NCI-H82 treated with DMSO at 0.1 percent for 48 hours (cell line): Measurements from ENCODE around the gene PSMB11.
"Not testable (repeated sequence)": the region's sequence is repeated elsewhere in the genome, so short reads cannot be mapped to it uniquely, and the experiment has no call there.

ENCODE experiments used
- DNase-seq: peaks from one replicate; lab custom pipeline; 2025; ENCODE audit not compliant: unreplicated experiment; lab: John Stamatoyannopoulos, UW

PSMB11 gene

DNA sequence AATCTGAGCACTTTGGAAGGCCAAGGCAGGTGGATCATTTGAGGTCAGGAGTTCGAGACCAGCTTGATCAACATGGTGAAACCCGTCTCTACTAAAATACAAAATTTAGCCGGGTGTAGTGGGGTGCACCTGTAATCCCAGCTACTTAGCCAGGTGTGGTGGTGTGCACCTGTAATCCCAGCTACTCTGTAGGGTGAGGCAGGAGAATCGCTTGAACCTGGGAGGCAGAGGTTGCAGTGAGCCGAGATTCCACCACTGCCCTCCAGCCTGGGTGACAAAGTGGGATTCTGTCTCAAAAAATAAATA lies 28.3 kb upstream of the PSMB11 start:
- DNase-seq: not testable (repeated sequence)

DNA sequence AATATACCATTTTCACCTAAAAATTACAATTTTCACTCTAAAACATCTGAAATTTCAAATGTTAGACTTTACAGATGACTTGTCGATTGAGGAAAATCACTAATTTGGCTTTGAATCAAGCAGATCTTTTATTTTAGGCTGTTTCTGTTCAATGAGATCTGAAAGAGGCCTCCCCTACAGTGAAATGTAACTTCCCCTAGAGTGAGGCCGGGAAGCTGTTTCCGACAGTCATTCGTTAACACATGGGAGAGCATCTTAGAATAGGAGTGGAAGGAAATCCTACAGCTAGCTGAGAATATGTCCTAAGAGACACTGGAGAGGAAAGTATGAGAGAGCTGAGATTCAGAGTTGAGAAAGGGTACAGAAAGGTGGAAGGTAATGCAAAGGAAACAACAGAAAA lies 26.4 kb upstream of the PSMB11 start:
- no peak for DNase-seq

DNA sequence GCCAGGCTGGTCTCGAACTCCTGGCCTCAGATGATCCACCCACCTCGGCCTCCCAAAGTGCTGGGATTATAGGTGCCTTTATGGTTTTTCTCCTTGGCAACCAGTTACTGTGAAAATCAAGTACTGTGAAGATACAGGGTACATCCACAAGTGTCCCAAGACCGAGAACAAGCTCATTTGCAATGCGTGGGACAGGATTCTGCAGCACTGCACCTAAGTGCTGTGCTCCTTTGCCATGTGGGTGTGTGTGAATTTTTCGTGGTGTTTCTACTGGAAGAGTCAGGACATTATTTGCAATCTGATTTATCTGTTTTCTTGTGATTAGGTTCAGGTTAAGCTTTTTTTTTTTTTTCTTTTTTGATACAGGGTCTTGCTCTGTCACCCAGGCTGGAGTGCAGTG lies 24.9 kb upstream of the PSMB11 start:
- DNase-seq: no peak

DNA sequence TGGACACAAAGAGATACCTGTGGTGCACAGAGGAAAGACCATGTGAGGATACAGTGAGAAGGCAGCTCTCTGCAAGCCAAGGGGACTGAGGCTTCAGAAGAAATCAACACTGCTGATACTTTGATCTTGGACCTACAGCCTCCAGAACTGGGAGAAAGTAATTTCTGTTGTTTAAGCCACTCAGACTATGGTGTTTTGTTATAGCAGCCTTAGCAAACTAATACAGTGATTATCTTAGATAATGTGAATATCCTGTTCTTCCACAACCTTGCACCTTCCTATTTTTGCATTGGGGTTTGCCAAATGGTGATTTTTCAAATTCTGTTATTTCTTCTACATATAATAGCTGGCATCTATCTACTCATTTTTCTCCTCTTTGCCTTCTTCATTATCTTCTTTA lies 23.9 kb upstream of the PSMB11 start:
- DNase-seq: no peak

DNA sequence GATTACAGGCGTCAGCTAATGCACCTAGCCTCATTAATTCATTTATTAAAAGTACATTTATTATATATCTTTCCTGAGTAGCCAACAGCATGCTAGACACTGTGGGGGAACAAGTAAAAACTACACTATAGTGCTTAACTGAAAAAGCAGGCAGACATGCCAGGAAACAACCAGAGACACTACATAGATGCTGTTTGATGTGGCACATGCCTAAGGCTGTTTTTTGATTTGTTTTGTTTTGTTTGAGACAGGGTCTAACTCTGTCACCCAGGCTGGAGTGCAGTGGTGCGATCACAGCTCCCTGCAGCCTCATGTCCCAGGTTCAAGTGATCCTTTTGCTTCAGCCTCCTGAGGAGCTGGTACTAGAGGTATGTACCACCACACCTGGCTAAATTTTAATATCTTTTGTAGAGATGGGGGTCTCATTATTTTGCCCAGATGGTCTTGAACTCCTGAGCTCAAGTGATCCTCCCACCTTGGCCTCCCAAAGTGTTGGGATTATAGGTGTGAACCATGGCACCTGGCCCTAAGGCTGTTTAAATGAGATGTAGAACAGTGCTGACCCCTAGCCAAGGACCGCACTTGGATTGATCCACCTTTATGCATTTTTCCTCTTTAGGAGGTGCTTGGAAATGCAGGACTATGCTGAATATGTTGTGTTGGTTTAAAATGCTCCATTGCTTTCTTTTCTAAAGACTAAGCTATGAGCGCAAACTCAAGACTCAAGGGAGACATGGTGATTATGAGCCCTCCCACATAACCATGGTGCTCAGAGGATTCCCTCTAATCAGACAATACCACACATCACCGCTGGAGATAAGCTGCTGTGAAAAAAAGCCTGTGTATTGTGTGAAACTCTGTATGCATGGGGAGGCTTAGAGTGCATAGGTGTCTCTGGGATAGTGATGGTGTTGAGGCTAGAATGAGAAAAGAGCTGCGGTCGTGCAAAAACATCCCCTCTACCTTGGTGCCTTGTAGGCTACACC lies 21.6 kb upstream of the PSMB11 start:
- peak; percentile 25 for DNase-seq

- no peak for DNase-seq
Measured at GRCh38 chr14:23021434-23021833, 20.6 kb upstream of the PSMB11 start.

- no peak for DNase-seq
Measured at GRCh38 chr14:23021889-23022442, 20.0 kb upstream of the PSMB11 start.

- DNase-seq: peak; percentile 91
Measured at GRCh38 chr14:23023022-23023794, 18.8 kb upstream of the PSMB11 start.

- DNase-seq: no peak
Measured at GRCh38 chr14:23023795-23024152, 18.2 kb upstream of the PSMB11 start.

GRCh38 chr14:23024612-23025075 lies 17.4 kb upstream of the PSMB11 start:
- DNase-seq: peak; percentile 97

DNA sequence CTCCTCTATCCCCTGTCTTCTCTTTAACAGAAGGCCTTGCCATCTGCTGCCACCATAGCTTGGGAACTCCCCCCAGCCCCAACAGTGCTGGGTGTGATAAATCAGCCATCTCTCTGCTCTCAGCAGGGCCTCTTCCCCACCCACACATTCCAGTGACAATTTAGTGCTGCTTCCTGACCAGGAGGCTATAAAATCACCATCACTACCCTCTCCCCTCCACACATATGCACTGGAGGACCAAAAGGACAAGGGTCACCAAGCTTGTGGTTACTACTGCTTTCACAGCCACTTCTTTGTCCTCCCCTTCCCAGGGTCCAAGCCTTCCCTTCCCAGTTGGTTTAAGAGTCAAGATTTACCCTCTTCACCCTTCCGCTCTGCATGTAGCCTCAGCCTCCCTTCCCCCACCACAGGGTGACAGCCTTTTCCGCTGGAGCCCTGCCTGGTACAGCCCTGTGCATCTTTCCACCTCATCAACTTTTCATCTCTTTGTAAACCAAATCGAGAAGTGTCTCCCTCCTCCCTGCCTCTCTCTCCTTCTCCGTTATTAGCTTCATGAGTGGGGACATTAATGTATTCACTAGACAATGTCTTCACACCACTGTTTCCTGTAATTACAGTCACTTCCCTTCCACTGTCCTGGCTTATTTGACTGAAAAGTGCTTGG lies 16.7 kb upstream of the PSMB11 start:
- DNase-seq: peak; percentile 93

DNA sequence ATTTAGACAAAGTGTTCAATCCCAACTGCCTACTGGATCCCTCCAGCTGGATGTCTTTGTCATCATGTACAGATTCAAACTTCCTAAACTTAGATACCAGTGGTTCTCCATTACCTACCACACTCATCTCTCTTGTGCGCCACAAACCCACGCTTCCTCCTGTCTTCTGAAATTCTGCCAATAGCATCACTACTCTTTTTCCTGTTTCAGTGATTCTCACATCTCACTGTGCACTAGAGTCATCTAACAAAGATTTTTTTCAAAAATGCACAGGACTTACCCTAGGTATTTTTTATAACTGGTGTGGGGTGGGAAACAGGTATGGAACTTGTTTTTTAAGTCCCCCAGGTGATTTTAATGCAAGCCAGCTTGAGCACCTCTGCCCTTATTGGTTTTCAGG lies 13.2 kb upstream of the PSMB11 start:
- no peak for DNase-seq

- no peak for DNase-seq
Measured at GRCh38 chr14:23030936-23031335, 11.1 kb upstream of the PSMB11 start.

DNA sequence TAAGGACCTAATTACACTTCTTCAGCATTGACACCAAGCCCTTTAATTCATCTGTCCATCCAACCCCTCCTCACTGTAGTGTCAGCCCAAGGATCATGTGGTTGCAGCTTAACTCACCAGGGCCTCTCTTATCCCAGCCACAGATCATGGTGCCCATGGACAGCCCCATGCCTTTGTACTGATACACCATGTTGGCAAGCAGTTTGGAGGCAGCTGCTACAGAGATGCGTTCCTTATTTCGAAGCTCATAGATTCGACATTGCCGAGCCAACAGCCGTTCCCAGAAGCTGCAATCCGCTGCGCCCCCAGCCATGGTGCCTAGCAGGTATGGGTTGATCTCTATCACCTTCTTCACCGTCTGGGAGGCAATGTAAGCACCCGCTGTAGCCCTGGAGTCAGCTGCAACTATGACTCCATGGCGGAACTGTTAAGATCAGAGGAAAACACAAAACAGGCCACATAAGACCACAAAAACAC lies 8.7 kb upstream of the PSMB11 start:
- DNase-seq: no peak

DNA sequence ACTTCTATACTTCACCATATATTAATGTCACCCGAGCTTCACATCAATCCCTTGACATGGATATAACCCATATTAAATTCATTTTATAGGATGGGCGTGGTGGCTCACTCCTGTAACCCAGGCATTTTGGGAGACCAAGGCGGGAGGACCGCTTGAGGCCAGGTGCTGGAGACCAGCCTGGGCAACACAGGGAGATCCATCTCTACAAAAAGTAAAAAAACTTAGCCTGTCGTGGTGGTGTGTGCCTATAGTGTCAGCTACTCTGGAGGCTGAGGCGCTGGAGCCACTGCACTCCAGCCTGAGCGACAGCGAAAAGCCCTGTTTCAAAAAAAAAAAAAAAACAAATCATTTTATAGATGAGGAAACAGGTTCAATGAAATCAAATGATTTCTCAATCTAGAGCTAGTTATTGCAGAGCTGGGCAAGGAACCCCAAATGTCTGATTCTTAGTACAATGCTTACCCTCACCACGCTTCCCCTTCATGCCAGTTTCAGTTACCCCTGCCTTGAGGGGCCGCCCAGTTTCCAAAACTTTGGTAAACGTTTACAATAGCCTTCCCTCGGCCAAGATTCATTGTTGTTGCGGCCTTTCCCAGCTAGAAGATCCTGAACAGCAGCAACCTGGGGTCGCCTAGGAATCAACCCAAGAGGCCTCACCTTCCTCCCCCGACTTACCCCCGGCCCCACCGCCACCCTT lies 8.1 kb upstream of the PSMB11 start:
- DNase-seq: no peak

DNA sequence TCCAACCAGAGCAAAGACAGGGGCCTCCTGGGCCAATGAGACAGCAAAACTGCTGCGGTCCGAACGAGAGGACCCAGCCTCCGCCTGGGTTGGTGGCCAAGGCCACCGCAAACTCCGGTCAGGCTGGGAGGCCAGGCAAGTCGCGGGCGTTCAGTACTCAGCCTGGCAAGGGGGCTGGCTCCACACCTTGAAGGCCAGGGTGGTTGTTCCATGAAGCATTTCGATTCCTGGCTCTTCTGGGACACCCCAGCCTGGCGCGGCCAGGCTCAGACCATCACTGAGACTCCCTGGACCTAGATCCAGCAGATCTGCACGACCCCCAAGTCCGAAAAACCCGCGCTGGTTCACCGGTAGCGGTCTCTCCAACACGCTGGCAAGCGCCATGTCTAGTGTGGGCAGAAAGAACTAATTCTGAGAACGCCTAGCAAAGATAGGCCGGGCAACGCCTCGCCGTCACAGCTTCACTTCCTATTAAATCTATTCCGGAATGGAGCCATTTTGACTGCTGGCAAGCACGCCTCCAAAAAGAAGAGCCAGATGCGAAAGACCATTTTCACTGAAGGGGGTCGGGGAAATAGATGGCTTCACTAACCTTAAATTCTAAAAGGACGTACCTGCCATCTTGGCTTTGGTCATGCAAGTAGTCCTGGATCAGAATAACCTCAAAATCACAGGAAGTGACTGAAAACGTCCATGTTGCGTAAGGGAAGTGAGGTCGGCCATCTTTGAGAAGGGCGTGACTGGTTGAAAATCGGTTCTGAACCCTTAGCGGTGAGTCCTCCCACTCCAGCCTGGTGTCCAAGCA lies 7.3 kb upstream of the PSMB11 start, which contains the start of gene PSMB5:
PSMB5 (minus strand) TSS at position 403 of the 805 bp plus-strand sequence; CDS start at position 384, 19 bp downstream.
- DNase-seq: no peak

GRCh38 chr14:23035303-23036144 lies 6.5 kb upstream of the PSMB11 start:
- DNase-seq: no peak

GRCh38 chr14:23040100-23040499 lies 1.9 kb upstream of the PSMB11 start:
- no peak for DNase-seq

DNA sequence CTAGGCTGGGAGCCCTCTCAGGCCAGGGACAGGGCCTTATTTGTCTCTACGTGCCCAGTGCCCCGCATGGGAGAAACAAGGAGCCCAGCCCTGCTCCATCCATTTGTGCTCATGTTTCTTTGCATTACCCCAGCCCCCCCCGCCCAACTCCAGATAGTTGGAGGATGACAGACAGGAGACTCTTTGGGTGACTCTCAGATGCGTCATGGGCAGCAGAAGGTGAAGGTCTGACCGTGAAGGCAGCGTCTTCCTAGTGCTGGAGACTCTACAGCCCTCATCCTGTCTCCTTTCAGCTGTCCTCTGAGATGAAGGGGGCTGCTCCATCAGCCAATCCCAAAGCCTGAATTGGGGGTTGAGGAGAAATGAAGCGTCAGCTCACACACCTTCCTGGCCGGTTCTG lies 283 bp upstream of the PSMB11 start:
- DNase-seq: no peak
